K562 (cell line): Measurements from ENCODE around the gene UTP11. TPM values are rescaled to one million over a fixed set of nuclear protein-coding genes. Genes with fewer than 3 reads are reported as not detected.
A peak's percentile ranks its signal among the peaks of the same experiment; 100 is the strongest.

Source experiments
- ATAC-seq: fragments of 200-7000 bp; cut with Tn5 transposase; 3 replicates; pipeline ENCODE4 v1.9.1; 2020; ENCODE audit warnings: moderate library complexity
- BruUV-seq: library from RNA; stranded (reverse); fragments of 400-500 nt; replicated peaks from 2 replicates; lab custom pipeline; 2021; lab: Mats Ljungman, UMichigan
- CTCF ChIA-PET: fragments of 300-600 bp; formaldehyde crosslinking; extraction: SDS; loops from one replicate; lab custom pipeline; 2021; ENCODE audit warnings: low intra/inter-chr PET ratio; lab: Yijun Ruan, JAX
- POLR2A ChIA-PET: fragments of 300-600, 350-650 bp; sonication (Branson Sonifier 250); formaldehyde crosslinking; extraction: SDS; loops from one replicate; lab custom pipeline; 2021; ENCODE audit warnings: antibody characterized with exemption, inconsistent platforms; lab: Yijun Ruan, JAX
- DNase-seq, 4 experiments: peaks; one replicate each; pipeline versions ENCODE4 v3.0.0 to v3.0.0-alpha.2; 2011 to 2018; ENCODE audit warnings: low spot score in 3 of 4, mixed read lengths in 3 of 4; ENCODE audit errors: extremely low read depth in 1 of 4
- FAIRE-seq: peaks from 2 replicates; lab custom pipeline; 2011; peaks lifted over from hg19 to GRCh38; lab: Jason Lieb, UNC
- H2AFZ ChIP-seq: 2 replicates; pipeline ENCODE4 v1.6.0; 2011; ENCODE audit warnings: low read depth, low read length, control low read depth, inconsistent platforms
- H3K27ac ChIP-seq: fragments of 200-600 bp; 3 replicates; pipeline ENCODE4 v1.8.0; 2011; ENCODE audit warnings: low read depth, mild to moderate bottlenecking, control low read depth, inconsistent platforms, low read length, moderate library complexity, mixed read lengths; ENCODE audit errors: extremely low read depth
- H3K27me3 ChIP-seq, 2 experiments: fragments of 300-600 bp in 1 of 2; 2 replicates in 1 of 2; 3 replicates in 1 of 2; pipeline versions ENCODE4 v1.6.0 to v1.8.0; 2011; ENCODE audit warnings: inconsistent platforms in 2 of 2, low read length in 2 of 2, mild to moderate bottlenecking in 1 of 2, mixed read lengths in 1 of 2, moderate library complexity in 1 of 2; ENCODE audit not compliant: control insufficient read depth in 2 of 2, insufficient read depth in 2 of 2
- H3K36me3 ChIP-seq: fragments of 300-600 bp; 3 replicates; pipeline ENCODE4 v1.8.0; 2011; ENCODE audit warnings: mild to moderate bottlenecking, low read length, inconsistent platforms; ENCODE audit not compliant: control insufficient read depth, insufficient read depth
- H3K4me1 ChIP-seq, 2 experiments: fragments of 200-600 bp in 1 of 2; replicated peaks in 1 of 2; 2 replicates in 1 of 2; 3 replicates in 1 of 2; pipeline versions ENCODE4 v1.5.1 to v1.8.0; 2011; ENCODE audit warnings: inconsistent platforms in 2 of 2, low read length in 2 of 2, mild to moderate bottlenecking in 1 of 2, mixed read lengths in 1 of 2, moderate library complexity in 1 of 2; ENCODE audit not compliant: control insufficient read depth in 2 of 2, insufficient read depth in 2 of 2
- H3K4me2 ChIP-seq: 2 replicates; pipeline ENCODE4 v1.6.1; 2011; ENCODE audit warnings: low read length, control low read depth, inconsistent platforms, mixed read lengths; ENCODE audit not compliant: insufficient read depth
- H3K4me3 ChIP-seq: fragments of 200-600 bp; sonication (generic), shearing (Covaris generic); 2 replicates; pipeline ENCODE4 v1.5.1; 2016; ENCODE audit warnings: control low read depth, inconsistent platforms
- H3K79me2 ChIP-seq: fragments of 200-600 bp; 3 replicates; pipeline ENCODE4 v1.8.0; 2011; ENCODE audit warnings: low read length, inconsistent platforms; ENCODE audit not compliant: control insufficient read depth, insufficient read depth
- H3K9ac ChIP-seq, 2 experiments: 2 replicates each; pipeline versions ENCODE4 v1.6.0 to v1.6.1; 2011; ENCODE audit warnings: low read depth in 2 of 2, low read length in 2 of 2, control low read depth in 1 of 2, inconsistent platforms in 1 of 2, mild to moderate bottlenecking in 1 of 2, mixed read lengths in 1 of 2; ENCODE audit not compliant: insufficient read depth in 1 of 2
- H3K9me1 ChIP-seq: one replicate; pipeline ENCODE4 v1.6.0; 2011; ENCODE audit warnings: inconsistent platforms, mild to moderate bottlenecking, low read length, moderate library complexity; ENCODE audit not compliant: control insufficient read depth, insufficient read depth
- H3K9me3 ChIP-seq: replicated peaks from 2 replicates; pipeline ENCODE4 v1.5.1; 2011; ENCODE audit warnings: low read depth, low read length, inconsistent platforms; ENCODE audit not compliant: control insufficient read depth, insufficient read depth
- H4K20me1 ChIP-seq: replicated peaks from 2 replicates; pipeline ENCODE4 v1.6.1; 2011; ENCODE audit warnings: low read length, inconsistent platforms, mixed read lengths; ENCODE audit not compliant: control insufficient read depth, insufficient read depth
- AFF1 ChIP-seq, 2 experiments: fragments of 450-650 bp; IDR thresholded peaks; 2 replicates each; pipeline ENCODE4 v1.6.1; 2018; ENCODE audit warnings: mild to moderate bottlenecking in 2 of 2, low read depth in 1 of 2; ENCODE audit not compliant: partially characterized antibody in 2 of 2
- ARID3A ChIP-seq: IDR thresholded peaks from 2 replicates; pipeline ENCODE4 v1.6.1; 2012; ENCODE audit warnings: low read depth, low read length, improper control_type of control experiment, borderline replicate concordance
- CBFA2T2 ChIP-seq: fragments of 450-650 bp; conservative IDR thresholded peaks from 2 replicates; pipeline ENCODE4 v1.6.1; 2017; ENCODE audit warnings: mild to moderate bottlenecking
- HNRNPUL1 ChIP-seq: fragments of 200-400 bp; formaldehyde crosslinking; IDR thresholded peaks from 2 replicates; pipeline ENCODE4 v1.6.1; 2017; ENCODE audit warnings: low read length
- MIER1 ChIP-seq: fragments of 450-650 bp; IDR thresholded peaks from 2 replicates; pipeline ENCODE4 v1.6.1; 2016; ENCODE audit warnings: antibody characterized with exemption, mild to moderate bottlenecking, low read depth
- RAD21 ChIP-seq, 2 experiments: fragments of 250-450 bp in 1 of 2; fragments of 450-650 bp in 1 of 2; sonication (Bioruptor Pico) in 1 of 2; formaldehyde crosslinking in 1 of 2; IDR thresholded peaks in 1 of 2; conservative IDR thresholded peaks in 1 of 2; 2 replicates each; pipeline versions ENCODE4 v1.4.0 to v1.8.0; 2020 to 2022; ENCODE audit warnings: mild to moderate bottlenecking in 2 of 2, moderate library complexity in 1 of 2
- SOX6 ChIP-seq: fragments of 450-650 bp; IDR thresholded peaks from 2 replicates; pipeline ENCODE4 v1.6.1; 2014; ENCODE audit warnings: mild to moderate bottlenecking
- THRAP3 ChIP-seq: fragments of 450-650 bp; IDR thresholded peaks from 2 replicates; pipeline ENCODE4 v1.6.1; 2016; ENCODE audit warnings: mild to moderate bottlenecking, inconsistent platforms, borderline replicate concordance
- ZNF384 ChIP-seq: IDR thresholded peaks from 2 replicates; pipeline ENCODE4 v1.6.1; 2012; ENCODE audit warnings: low read depth, low read length, improper control_type of control experiment
- ZNF512 ChIP-seq: IDR thresholded peaks from 2 replicates; pipeline ENCODE4 v1.6.1; 2016; ENCODE audit warnings: missing genetic modification characterization, missing compliant biosample characterization
- ZNF766 ChIP-seq: fragments of 200-800 bp; sonication (Bioruptor generic); conservative IDR thresholded peaks from 2 replicates; pipeline ENCODE4 v1.6.1; 2016; ENCODE audit warnings: missing genetic modification characterization, missing compliant biosample characterization
- WGBS: fragments of 100-300 bp; shearing (Covaris generic); methylation state at CpG from one replicate; pipeline ENCODE4 v1.1.6; 2016; ENCODE audit warnings: low coverage, mixed read lengths; ENCODE audit not compliant: insufficient coverage; ENCODE audit errors: missing lambda C conversion rate; 5-methylcytosine and 5-hydroxymethylcytosine counted together
- in situ Hi-C: fragments of 300-500 bp; cut with MboI; formaldehyde crosslinking; loops from 4 replicates; pipeline ENCODE4 v1.15.0; 2018; ENCODE audit warnings: inconsistent platforms, mixed read lengths
- intact Hi-C: fragments of 100-400 bp; cut with micrococcal nuclease; formaldehyde crosslinking; loops from 2 replicates; pipeline ENCODE4 v1.14.2; 2022
- polyA plus RNA-seq, 8 experiments: library from polyadenylated mRNA; depleted of rRNA in 4 of 8; stranded (reverse) in 5 of 8; unstranded in 3 of 8; fragments of >200 nt; fragmentation: Nextera tagmentation in 2 of 8; fragmentation: Illumina TruSeq in 1 of 8; extraction: Ambion mirVana in 2 of 8; extraction: Trizol in 1 of 8; gene quantifications; 2 replicates each; pipeline versions ENCODE4 v1.2.1 to v1.2.3, GENCODE V29; 2011 to 2014; ENCODE audit warnings: inconsistent platforms in 1 of 8, missing spikeins in 1 of 8
- total RNA-seq, 7 experiments: library from RNA; depleted of rRNA in 6 of 7; stranded (reverse); fragments of >200 nt in 6 of 7; fragmentation: Illumina TruSeq in 2 of 7; extraction: Trizol in 2 of 7; gene quantifications; 2 replicates each; pipeline versions ENCODE4 v1.2.1 to v1.2.3, GENCODE V29; 2011 to 2021; ENCODE audit warnings: low replicate concordance in 1 of 7
- TF ChIP-seq, protein P1 (sequence below): fragments of 450-650 bp; formaldehyde crosslinking; IDR thresholded peaks from 2 replicates; pipeline ENCODE4 v1.4.0; 2022; ENCODE audit warnings: missing genetic modification characterization

UTP11 gene
- total and polyA plus RNA-seq, 9 of the 15 experiments (the other 6 are each of a cell fraction or from before 2014, with no cell fraction given), result 91.1 to 378 (median 221) TPM

GRCh38 chr1:38018864-38019343, 6.4 kb downstream of the UTP11 start:
- Histone ChIP-seq H3K4me1 (peaks cover 6 to 25% of the 10 kb centered on the region in 2 experiments; a peak in 3 of 5 replicates), H3K4me3 (no peak overlapping the region), H3K9me3 (no peaks in the 10 kb centered on the region), H3K27me3 (no peaks in the 10 kb centered on the region), H3K27ac (no peak overlapping the region), H3K9me1 (no peaks in the 10 kb centered on the region), H3K4me2 (no peak overlapping the region), H3K79me2 (peaks cover 55% of the 10 kb centered on the region), H3K9ac (no peak overlapping the region), H3K36me3 (peaks cover 98% of the 10 kb centered on the region), H4K20me1 (0 out of 2 replicates have a peak, but pooled peaks cover 7% of the 10 kb centered on the region), H2AFZ (no peak overlapping the region)
- 86% methylated on average over 6 of the region's 6 CpGs for WGBS
- BruUV-seq, result no TSS peak
- ATAC-seq (peak; percentile 64), DNase-seq (peak in 1 of 4 experiments; percentile 51), FAIRE-seq (peak; percentile 6)
- in situ Hi-C loops (no loop called here), intact Hi-C loops (loop anchor here (1.0 kb wide), 1 partner anchor 29 kb away; the partner anchor contains the start of gene SF3A3)
- CTCF ChIA-PET, result interaction anchor here (0.7 to 1.9 kb wide), 6 partner anchors 29 to 1460 kb away, joined by 3 to 10 read pairs (median 4); partner anchors contain the start of gene SF3A3
- POLR2A ChIA-PET, result interaction anchor here (0.8 to 1.8 kb wide), 6 partner anchors 8 to 24 kb away, joined by 3 to 12 read pairs (median 4); no protein-coding TSS in a partner anchor
- TF ChIP-seq ZNF766 (CRISPR knock-in tag) (0 out of 2 replicates have a peak, but pooled peaks have one; percentile 36), ZNF512 (tag) (no peak), RAD21 (CRISPR knock-in tag; conservative IDR thresholded peaks at IDR 0.05 in 1 of 2, IDR thresholded peaks at IDR 0.05 in 1 of 2) (peak; percentile 72 to 75), SOX6 (0 out of 2 replicates have a peak, but pooled peaks have one; percentile 11), CBFA2T2 (no peak), AFF1 (IDR thresholded peaks at IDR 0.05; ENCODE audit: low read depth in 1 of 2, partially characterized antibody in 2 of 2) (peak in 1 of 2 experiments; percentile 23), THRAP3 (no peak), MIER1 (no peak), ZNF384 (peak; percentile 64), HNRNPUL1 (no peak), ARID3A (0 out of 2 replicates have a peak, but pooled peaks have one; percentile 10)
- TF ChIP-seq, protein P1, sequence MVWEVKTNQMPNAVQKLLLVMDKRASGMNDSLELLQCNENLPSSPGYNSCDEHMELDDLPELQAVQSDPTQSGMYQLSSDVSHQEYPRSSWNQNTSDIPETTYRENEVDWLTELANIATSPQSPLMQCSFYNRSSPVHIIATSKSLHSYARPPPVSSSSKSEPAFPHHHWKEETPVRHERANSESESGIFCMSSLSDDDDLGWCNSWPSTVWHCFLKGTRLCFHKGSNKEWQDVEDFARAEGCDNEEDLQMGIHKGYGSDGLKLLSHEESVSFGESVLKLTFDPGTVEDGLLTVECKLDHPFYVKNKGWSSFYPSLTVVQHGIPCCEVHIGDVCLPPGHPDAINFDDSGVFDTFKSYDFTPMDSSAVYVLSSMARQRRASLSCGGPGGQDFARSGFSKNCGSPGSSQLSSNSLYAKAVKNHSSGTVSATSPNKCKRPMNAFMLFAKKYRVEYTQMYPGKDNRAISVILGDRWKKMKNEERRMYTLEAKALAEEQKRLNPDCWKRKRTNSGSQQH (CRISPR knock-in tag), result no peak
